Suprapubic skin (tissue), 4 donors: Measurements from ENCODE around the gene MAML1. TPM values are rescaled to one million over a fixed set of nuclear protein-coding genes. Genes with fewer than 3 reads are reported as not detected.
"Not testable (repeated sequence)": the region's sequence is repeated elsewhere in the genome, so short reads cannot be mapped to it uniquely, and the experiment has no call there.

Source experiments
- DNase-seq, 2 donors: peaks; one replicate each; pipeline ENCODE4 v3.0.0-alpha.2; 2019; ENCODE audit warnings: low spot score in 2 of 2
- H3K27ac ChIP-seq: fragments of 200-600 bp; sonication (generic); one replicate; pipeline ENCODE4 v1.5.1; 2019
- H3K27me3 ChIP-seq: fragments of 200-600 bp; sonication (generic); one replicate; pipeline ENCODE4 v1.5.1; 2019
- H3K36me3 ChIP-seq: fragments of 200-600 bp; sonication (generic); one replicate; pipeline ENCODE4 v1.5.1; 2019
- H3K4me1 ChIP-seq: fragments of 200-600 bp; sonication (generic); one replicate; pipeline ENCODE4 v1.5.1; 2019
- H3K4me3 ChIP-seq: fragments of 200-600 bp; sonication (generic); one replicate; pipeline ENCODE4 v1.5.1; 2019; ENCODE audit warnings: mild to moderate bottlenecking
- H3K9me3 ChIP-seq: fragments of 200-600 bp; sonication (generic); one replicate; pipeline ENCODE4 v1.5.1; 2019
- EP300 ChIP-seq: sonication (generic); formaldehyde crosslinking; IDR thresholded peaks from one replicate; pipeline ENCODE4 v1.6.1; 2017; ENCODE audit warnings: antibody characterized with exemption
- POLR2A ChIP-seq, 2 donors: fragments of 450-650 bp; IDR thresholded peaks; one replicate each; pipeline ENCODE4 v1.6.1; 2017; ENCODE audit warnings: antibody characterized with exemption in 2 of 2, mild to moderate bottlenecking in 2 of 2, moderate library complexity in 2 of 2
- POLR2AphosphoS5 ChIP-seq, 3 donors: sonication (generic); formaldehyde crosslinking; IDR thresholded peaks; one replicate each; pipeline ENCODE4 v1.6.1; 2017; ENCODE audit warnings: antibody characterized with exemption in 3 of 3
- WGBS: methylation state at CpG from one replicate; pipeline ENCODE4 v1.1.5; 2018; 5-methylcytosine and 5-hydroxymethylcytosine counted together
- total RNA-seq, 4 donors: library from RNA; depleted of rRNA; stranded (reverse); fragments of >200 nt; gene quantifications; one replicate each; pipeline ENCODE4 v1.1.0, GENCODE V29; 2016
- TF ChIP-seq, protein P1 (sequence below), 2 donors: fragments of 200-600 bp in 1 of 2; fragments of 450-650 bp in 1 of 2; sonication (generic) in 1 of 2; IDR thresholded peaks; one replicate each; pipeline ENCODE4 v1.5.1; 2016 to 2019; ENCODE audit warnings: antibody characterized with exemption in 2 of 2, mild to moderate bottlenecking in 1 of 2, moderate library complexity in 1 of 2

Gene MAML1
- total RNA-seq, 4 donors from 2014 or later = 26.5 to 45.0 (median 38.6) TPM

DNA sequence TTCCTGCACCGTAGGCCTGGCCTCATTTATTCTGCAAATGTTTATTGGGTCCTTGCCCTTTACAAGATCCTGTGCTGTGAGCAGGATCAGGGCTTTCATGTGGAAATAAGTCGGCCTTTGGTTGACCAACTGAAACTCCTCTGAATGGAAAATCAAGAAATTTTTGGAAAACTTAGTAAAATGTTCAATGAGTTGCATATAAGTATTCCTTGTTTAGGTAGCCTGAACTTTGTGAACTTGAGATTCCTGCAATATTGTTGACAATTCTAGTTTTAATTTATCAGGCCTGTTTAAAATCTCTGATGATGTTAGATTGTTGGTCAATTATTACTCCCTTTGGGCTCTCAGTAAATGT, 1.1 kb downstream of the MAML1 start:
- Histone ChIP-seq H3K27ac (peak overlapping the region; percentile 98), H3K27me3 (no peaks in the 10 kb centered on the region), H3K36me3 (peaks cover 12% of the 10 kb centered on the region), H3K4me3 (peak overlapping the region; percentile 97), H3K4me1 (peaks cover 39% of the 10 kb centered on the region), H3K9me3 (no peaks in the 10 kb centered on the region)
- no peak for DNase-seq
- TF ChIP-seq, protein P1, sequence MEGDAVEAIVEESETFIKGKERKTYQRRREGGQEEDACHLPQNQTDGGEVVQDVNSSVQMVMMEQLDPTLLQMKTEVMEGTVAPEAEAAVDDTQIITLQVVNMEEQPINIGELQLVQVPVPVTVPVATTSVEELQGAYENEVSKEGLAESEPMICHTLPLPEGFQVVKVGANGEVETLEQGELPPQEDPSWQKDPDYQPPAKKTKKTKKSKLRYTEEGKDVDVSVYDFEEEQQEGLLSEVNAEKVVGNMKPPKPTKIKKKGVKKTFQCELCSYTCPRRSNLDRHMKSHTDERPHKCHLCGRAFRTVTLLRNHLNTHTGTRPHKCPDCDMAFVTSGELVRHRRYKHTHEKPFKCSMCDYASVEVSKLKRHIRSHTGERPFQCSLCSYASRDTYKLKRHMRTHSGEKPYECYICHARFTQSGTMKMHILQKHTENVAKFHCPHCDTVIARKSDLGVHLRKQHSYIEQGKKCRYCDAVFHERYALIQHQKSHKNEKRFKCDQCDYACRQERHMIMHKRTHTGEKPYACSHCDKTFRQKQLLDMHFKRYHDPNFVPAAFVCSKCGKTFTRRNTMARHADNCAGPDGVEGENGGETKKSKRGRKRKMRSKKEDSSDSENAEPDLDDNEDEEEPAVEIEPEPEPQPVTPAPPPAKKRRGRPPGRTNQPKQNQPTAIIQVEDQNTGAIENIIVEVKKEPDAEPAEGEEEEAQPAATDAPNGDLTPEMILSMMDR (IDR thresholded peaks at IDR 0.05) = no peak
- no peak for TF ChIP-seq POLR2AphosphoS5 (IDR thresholded peaks at IDR 0.05)
- no peak for TF ChIP-seq EP300
- WGBS = 0% methylated on average over 2 of the region's 2 CpGs

DNA sequence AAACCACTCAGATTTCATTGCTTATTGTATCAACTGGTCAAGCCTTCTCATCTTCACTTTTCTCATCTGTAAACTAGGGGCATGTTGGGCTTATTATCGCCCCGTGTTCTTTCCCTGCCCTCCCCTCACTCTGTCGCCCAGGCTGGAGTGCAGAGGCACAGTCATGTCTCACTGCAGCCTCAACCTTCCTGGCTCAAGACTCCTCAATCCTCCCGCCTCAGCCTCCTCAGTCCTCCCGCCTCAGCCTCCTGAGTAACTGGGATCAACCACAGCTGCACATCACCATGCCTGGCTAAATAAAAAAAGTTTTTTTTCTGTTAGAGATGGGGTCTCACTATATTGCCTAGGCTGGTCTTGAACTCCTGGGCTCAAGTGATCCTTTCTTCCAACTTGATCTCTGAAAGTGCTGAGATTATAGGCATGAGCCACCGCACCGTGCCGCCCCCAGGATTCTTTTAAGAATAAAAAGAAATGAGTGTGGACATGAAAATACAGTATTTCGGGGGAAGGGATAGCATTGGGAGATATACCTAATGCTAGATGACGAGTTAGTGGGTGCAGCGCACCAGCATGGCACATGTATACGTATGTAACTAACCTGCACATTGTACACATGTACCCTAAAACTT, 2.0 kb downstream of the MAML1 start:
- Histone ChIP-seq H3K9me3 (no peaks in the 10 kb centered on the region), H3K27ac (peak overlapping the region; percentile 98), H3K27me3 (no peaks in the 10 kb centered on the region), H3K36me3 (peaks cover 3% of the 10 kb centered on the region), H3K4me1 (peaks cover 42% of the 10 kb centered on the region), H3K4me3 (peak overlapping the region; percentile 97)
- WGBS = 76% methylated on average over 12 of the region's 12 CpGs
- TF ChIP-seq POLR2A (IDR thresholded peaks at IDR 0.05) (no peak), POLR2AphosphoS5 (IDR thresholded peaks at IDR 0.05) (no peak), EP300 (no peak)
- TF ChIP-seq, protein P1 (IDR thresholded peaks at IDR 0.05) = no peak
- DNase-seq = no peak

DNA sequence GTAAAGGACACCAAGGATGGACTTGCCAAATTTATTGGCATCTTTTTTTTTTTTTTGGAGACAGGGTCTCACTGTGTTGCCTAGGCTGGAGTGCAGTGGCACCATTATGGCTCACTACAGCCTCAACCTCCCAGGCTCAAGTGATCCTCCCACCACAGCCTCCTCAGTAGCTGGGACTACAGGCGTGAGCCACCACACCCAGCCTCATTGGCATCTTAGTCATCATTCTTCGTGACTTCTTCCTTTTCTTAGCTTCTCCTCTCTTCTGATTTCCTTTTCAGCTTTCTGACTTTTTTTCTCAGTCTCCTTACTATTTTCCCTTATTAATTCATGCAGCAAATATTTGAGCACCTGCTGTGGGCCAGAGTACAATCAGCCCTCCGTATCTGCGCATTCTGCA, 6.1 kb downstream of the MAML1 start:
- no peaks in the 10 kb centered on the region for H3K9me3 ChIP-seq
- no peak for DNase-seq
- H3K36me3 ChIP-seq = no peaks in the 10 kb centered on the region
- 83% methylated on average over 4 of the region's 4 CpGs for WGBS
- TF ChIP-seq EP300 (no peak), POLR2AphosphoS5 (IDR thresholded peaks at IDR 0.05) (no peak), POLR2A (IDR thresholded peaks at IDR 0.05) (no peak)
- TF ChIP-seq, protein P1 (IDR thresholded peaks at IDR 0.05) = no peak
- no peaks in the 10 kb centered on the region for H3K27me3 ChIP-seq
- peaks cover 35% of the 10 kb centered on the region for H3K4me1 ChIP-seq
- no peak overlapping the region for H3K4me3 ChIP-seq
- no peak overlapping the region for H3K27ac ChIP-seq

DNA sequence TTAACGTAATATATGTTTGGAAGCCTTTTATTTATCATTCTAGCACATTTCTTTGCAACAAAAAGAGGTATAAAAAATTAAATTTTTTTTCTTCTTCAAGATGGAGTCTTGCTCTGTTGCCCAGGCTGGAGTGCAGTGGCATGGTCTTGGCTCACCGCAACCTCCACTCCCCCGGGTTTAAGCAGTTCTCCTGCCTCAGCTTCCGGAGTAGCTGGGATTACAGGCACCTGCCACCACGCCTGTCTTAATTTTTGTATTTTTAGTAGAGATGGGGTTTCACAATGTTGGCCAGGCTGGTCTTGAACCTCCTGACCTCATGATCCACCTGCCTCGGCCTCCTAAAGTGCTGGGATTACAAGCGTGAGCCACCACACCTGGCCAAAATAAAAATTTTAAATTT, 11.5 kb downstream of the MAML1 start:
- H3K27ac ChIP-seq, H3K4me3 ChIP-seq, H3K36me3 ChIP-seq, H3K9me3 ChIP-seq, H3K27me3 ChIP-seq, H3K4me1 ChIP-seq, DNase-seq: not testable (repeated sequence)
- WGBS = 91% methylated on average over 7 of the region's 7 CpGs

DNA sequence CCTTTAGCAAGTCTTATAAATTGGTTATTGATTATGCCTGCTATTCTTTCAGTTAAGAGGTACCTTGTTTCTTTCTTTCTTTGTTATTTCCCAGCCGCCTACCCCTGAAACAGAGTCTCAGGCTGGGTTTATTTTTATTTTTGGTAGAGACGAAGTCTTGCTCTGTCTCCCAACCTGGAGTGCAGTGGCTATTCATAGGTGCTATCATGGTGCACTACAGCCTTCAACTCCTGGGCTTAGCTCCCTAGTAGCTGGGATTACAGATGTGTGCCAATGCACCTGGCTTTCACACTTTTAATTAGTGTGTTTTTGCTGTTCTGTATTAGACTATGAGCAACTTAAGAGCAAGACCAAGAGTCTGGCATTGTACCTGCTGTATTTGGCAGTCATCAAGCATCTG, 14.2 kb downstream of the MAML1 start:
- TF ChIP-seq EP300 (no peak), POLR2AphosphoS5 (IDR thresholded peaks at IDR 0.05) (no peak), POLR2A (IDR thresholded peaks at IDR 0.05) (no peak)
- TF ChIP-seq, protein P1 (IDR thresholded peaks at IDR 0.05) = no peak
- 100% methylated on average over 2 of the region's 2 CpGs for WGBS
- Histone ChIP-seq H3K9me3 (no peaks in the 10 kb centered on the region), H3K27me3 (no peaks in the 10 kb centered on the region), H3K4me1 (no peaks in the 10 kb centered on the region), H3K27ac (no peak overlapping the region), H3K36me3 (peaks cover 3% of the 10 kb centered on the region), H3K4me3 (no peak overlapping the region)
- DNase-seq = no peak

DNA sequence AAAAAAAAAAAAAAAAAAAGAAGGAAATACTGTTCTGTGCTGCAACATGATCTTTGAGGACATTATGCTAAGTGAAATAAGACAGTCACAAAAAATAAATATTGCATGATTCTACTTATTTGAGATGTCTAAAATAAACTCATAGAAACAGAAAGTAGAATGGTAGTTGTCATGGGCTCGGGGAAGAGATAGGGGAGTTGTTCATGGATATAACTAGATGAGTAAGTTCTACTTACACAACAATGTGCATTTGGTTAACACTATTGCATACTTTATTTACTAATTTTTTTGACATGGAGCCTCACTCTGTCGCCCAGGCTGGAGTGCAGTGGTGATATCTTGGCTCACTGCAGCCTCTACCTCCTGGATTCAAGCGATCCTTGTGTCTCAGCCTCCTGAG, 15.2 kb downstream of the MAML1 start:
- Histone ChIP-seq H3K4me1 (no peaks in the 10 kb centered on the region), H3K9me3 (no peaks in the 10 kb centered on the region), H3K36me3 (peaks cover 3% of the 10 kb centered on the region), H3K4me3 (no peak overlapping the region), H3K27ac (no peak overlapping the region), H3K27me3 (no peaks in the 10 kb centered on the region)
- no peak for DNase-seq
- 91% methylated on average over 3 of the region's 3 CpGs for WGBS
- TF ChIP-seq POLR2AphosphoS5 (IDR thresholded peaks at IDR 0.05) (no peak), EP300 (no peak), POLR2A (IDR thresholded peaks at IDR 0.05) (no peak)
- TF ChIP-seq, protein P1 (IDR thresholded peaks at IDR 0.05) = no peak
